HG03066 (cell line): ENCODE measurements around the gene HSD17B11.
A peak's percentile ranks its signal among the peaks of the same experiment; 100 is the strongest.
"Not testable (repeated sequence)": the region's sequence is repeated elsewhere in the genome, so short reads cannot be mapped to it uniquely, and the experiment has no call there.

Experiments used
- ATAC-seq: cut with Tn5 transposase; IDR thresholded peaks from one replicate; pipeline ENCODE4 v1.9.1; 2021; ENCODE audit warnings: low read depth; ENCODE audit not compliant: unreplicated experiment

The HSD17B11 gene

GRCh38 chr4:87390891-87391575, at the start of gene HSD17B11:
Gene HSD17B11, minus strand, starts transcription at chr4:87391188. Its CDS starts 118 bp downstream, at chr4:87391070.
- peak; percentile 98 for ATAC-seq

GRCh38 chr4:87433342-87433741, 42.4 kb upstream of the HSD17B11 start:
- ATAC-seq: no peak

- ATAC-seq: no peak
Measured at GRCh38 chr4:87430038-87430437, 39.0 kb upstream of the HSD17B11 start.

GRCh38 chr4:87428979-87429378, 38.0 kb upstream of the HSD17B11 start:
- no peak for ATAC-seq

- ATAC-seq: no peak
Measured at GRCh38 chr4:87427518-87427868, 36.5 kb upstream of the HSD17B11 start.

- no peak for ATAC-seq
Measured at GRCh38 chr4:87426865-87427517, 36.0 kb upstream of the HSD17B11 start.

- no peak for ATAC-seq
Measured at GRCh38 chr4:87425711-87426110, 34.7 kb upstream of the HSD17B11 start.

GRCh38 chr4:87424099-87424543, 33.1 kb upstream of the HSD17B11 start:
- ATAC-seq: not testable (repeated sequence)

- no peak for ATAC-seq
Measured at GRCh38 chr4:87423317-87424098, 32.5 kb upstream of the HSD17B11 start.

GRCh38 chr4:87422104-87423052, 31.4 kb upstream of the HSD17B11 start, which contains the start of gene NUDT9:
Gene NUDT9, plus strand, starts transcription at chr4:87422573. Its CDS starts 333 bp downstream, at chr4:87422906.
- peak; percentile 78 for ATAC-seq

GRCh38 chr4:87420276-87420830, 29.4 kb upstream of the HSD17B11 start:
- ATAC-seq: no peak

- no peak for ATAC-seq
Measured at GRCh38 chr4:87419578-87420249, 28.7 kb upstream of the HSD17B11 start.

GRCh38 chr4:87418410-87418809, 27.4 kb upstream of the HSD17B11 start:
- ATAC-seq: not testable (repeated sequence)

GRCh38 chr4:87416965-87417364, 26.0 kb upstream of the HSD17B11 start:
- no peak for ATAC-seq

- ATAC-seq: no peak
Measured at GRCh38 chr4:87414816-87415215, 23.8 kb upstream of the HSD17B11 start.

- no peak for ATAC-seq
Measured at GRCh38 chr4:87410679-87411078, 19.7 kb upstream of the HSD17B11 start.

GRCh38 chr4:87410157-87410556, 19.2 kb upstream of the HSD17B11 start:
- no peak for ATAC-seq

- ATAC-seq: no peak
Measured at GRCh38 chr4:87409420-87409939, 18.5 kb upstream of the HSD17B11 start.

GRCh38 chr4:87406902-87407301, 15.9 kb upstream of the HSD17B11 start:
- ATAC-seq: not testable (repeated sequence)
